Vagina (tissue), 2 donors: ENCODE results near the gene ZSWIM4. TPM values are rescaled to one million over a fixed set of nuclear protein-coding genes. Genes with fewer than 3 reads are reported as not detected.

ENCODE experiments used
- DNase-seq, 2 donors: peaks; one replicate each; pipeline ENCODE4 v3.0.0-alpha.2; 2017; ENCODE audit errors: extremely low spot score in 2 of 2
- H3K27ac ChIP-seq: fragments of 200-600 bp; sonication (generic); one replicate; pipeline ENCODE4 v1.5.1; 2019
- H3K27me3 ChIP-seq: fragments of 200-600 bp; sonication (generic); one replicate; pipeline ENCODE4 v1.5.1; 2019
- H3K36me3 ChIP-seq, 2 donors: fragments of 200-600 bp; sonication (generic); one replicate each; pipeline ENCODE4 v1.5.1; 2017 to 2019
- H3K4me1 ChIP-seq: fragments of 200-600 bp; sonication (generic); one replicate; pipeline ENCODE4 v1.5.1; 2019
- H3K4me3 ChIP-seq, 2 donors: fragments of 200-600 bp; sonication (generic); 1 replicate in 1 of 2; 2 replicates in 1 of 2; pipeline ENCODE4 v1.5.1; 2016 to 2019
- H3K9me3 ChIP-seq: fragments of 200-600 bp; sonication (generic); one replicate; pipeline ENCODE4 v1.5.1; 2019
- CTCF ChIP-seq, 3 experiments: fragments of 450-650 bp in 2 of 3; fragments of 200-600 bp in 1 of 3; sonication (generic) in 1 of 3; IDR thresholded peaks; one replicate each; pipeline ENCODE4 v1.5.1; 2017 to 2019; ENCODE audit warnings: antibody characterized with exemption in 3 of 3, mild to moderate bottlenecking in 2 of 3, moderate library complexity in 2 of 3
- POLR2A ChIP-seq, 2 donors: fragments of 450-650 bp; IDR thresholded peaks; one replicate each; pipeline ENCODE4 v1.6.1; 2017; ENCODE audit warnings: antibody characterized with exemption in 2 of 2, mild to moderate bottlenecking in 2 of 2, moderate library complexity in 2 of 2
- POLR2AphosphoS5 ChIP-seq, 2 donors: sonication (generic); formaldehyde crosslinking; IDR thresholded peaks; one replicate each; pipeline ENCODE4 v1.9.0; 2017; ENCODE audit warnings: antibody characterized with exemption in 2 of 2, mild to moderate bottlenecking in 2 of 2, low read depth in 1 of 2; ENCODE audit not compliant: insufficient read depth in 1 of 2
- intact Hi-C: fragments of 100-400 bp; cut with DNase I; formaldehyde crosslinking; loops from one replicate; pipeline ENCODE4 v1.15.1; 2023
- total RNA-seq: library from RNA; depleted of rRNA; stranded (reverse); fragments of >200 nt; gene quantifications from one replicate; pipeline ENCODE4 v1.2.3, GENCODE V29; 2016

The ZSWIM4 gene
- total RNA-seq, 1 donor from 2014 or later = 13.0 TPM

- intact Hi-C loops = no loop called here
These were observed 28.0 kb downstream of the ZSWIM4 start for GRCh38 chr19:13823256-13823655.

GRCh38 chr19:13823901-13824300 is 28.7 kb downstream of the ZSWIM4 start:
- peaks cover 0 to 9% of the 10 kb centered on the region in 2 donors for H3K36me3 ChIP-seq
- TF ChIP-seq POLR2A (IDR thresholded peaks at IDR 0.05) (no peak), POLR2AphosphoS5 (IDR thresholded peaks at IDR 0.05; ENCODE audit: insufficient read depth in 1 of 2, low read depth in 1 of 2) (no peak), CTCF (IDR thresholded peaks at IDR 0.05) (no peak)
- no peaks in the 10 kb centered on the region for H3K27me3 ChIP-seq
- no peak overlapping the region for H3K4me3 ChIP-seq
- H3K9me3 ChIP-seq = no peaks in the 10 kb centered on the region
- H3K4me1 ChIP-seq = no peaks in the 10 kb centered on the region
- intact Hi-C loops = no loop called here
- no peak for DNase-seq
- no peak overlapping the region for H3K27ac ChIP-seq

More at GRCh38 chr19:13823256-13823655, 28.0 kb downstream of the ZSWIM4 start:
- Histone ChIP-seq H3K4me3 (no peak overlapping the region), H3K36me3 (peaks cover 0 to 9% of the 10 kb centered on the region in 2 donors), H3K4me1 (no peaks in the 10 kb centered on the region), H3K9me3 (no peaks in the 10 kb centered on the region), H3K27ac (no peak overlapping the region), H3K27me3 (no peaks in the 10 kb centered on the region)
- DNase-seq = no peak
- TF ChIP-seq POLR2AphosphoS5 (IDR thresholded peaks at IDR 0.05; ENCODE audit: insufficient read depth in 1 of 2, low read depth in 1 of 2) (no peak), POLR2A (IDR thresholded peaks at IDR 0.05) (no peak), CTCF (IDR thresholded peaks at IDR 0.05) (no peak)

- Histone ChIP-seq H3K9me3 (no peaks in the 10 kb centered on the region), H3K36me3 (peaks cover 0 to 9% of the 10 kb centered on the region in 2 donors), H3K4me1 (no peaks in the 10 kb centered on the region), H3K27ac (no peak overlapping the region), H3K27me3 (no peaks in the 10 kb centered on the region), H3K4me3 (no peak overlapping the region)
- no peak for TF ChIP-seq POLR2A (IDR thresholded peaks at IDR 0.05)
- TF ChIP-seq CTCF (IDR thresholded peaks at IDR 0.05) = no peak
- TF ChIP-seq POLR2AphosphoS5 (IDR thresholded peaks at IDR 0.05; ENCODE audit: insufficient read depth in 1 of 2, low read depth in 1 of 2) = no peak
- intact Hi-C loops = no loop called here
- DNase-seq = no peak
These were observed 29.5 kb downstream of the ZSWIM4 start for GRCh38 chr19:13824703-13825102.

GRCh38 chr19:13825489-13826441 is 30.5 kb downstream of the ZSWIM4 start:
- intact Hi-C loops = no loop called here
- H3K27me3 ChIP-seq = no peaks in the 10 kb centered on the region
- H3K4me3 ChIP-seq = no peak overlapping the region
- DNase-seq = no peak
- no peaks in the 10 kb centered on the region for H3K9me3 ChIP-seq
- peaks cover 0 to 16% of the 10 kb centered on the region in 2 donors for H3K36me3 ChIP-seq
- no peak for TF ChIP-seq POLR2AphosphoS5 (IDR thresholded peaks at IDR 0.05; ENCODE audit: insufficient read depth in 1 of 2, low read depth in 1 of 2)
- no peak for TF ChIP-seq POLR2A (IDR thresholded peaks at IDR 0.05)
- TF ChIP-seq CTCF (IDR thresholded peaks at IDR 0.05) = no peak
- no peaks in the 10 kb centered on the region for H3K4me1 ChIP-seq
- no peak overlapping the region for H3K27ac ChIP-seq
